Vagina (tissue), 2 donors: ENCODE results near the gene PIK3R1.

Source experiments
- POLR2AphosphoS5 ChIP-seq, 2 donors: sonication (generic); formaldehyde crosslinking; IDR thresholded peaks; one replicate each; pipeline ENCODE4 v1.9.0; 2017; ENCODE audit warnings: antibody characterized with exemption in 2 of 2, mild to moderate bottlenecking in 2 of 2, low read depth in 1 of 2; ENCODE audit not compliant: insufficient read depth in 1 of 2
- TF ChIP-seq, protein P1 (sequence below), 3 experiments: fragments of 450-650 bp in 2 of 3; fragments of 200-600 bp in 1 of 3; sonication (generic) in 1 of 3; IDR thresholded peaks; one replicate each; pipeline ENCODE4 v1.5.1; 2017 to 2019; ENCODE audit warnings: antibody characterized with exemption in 3 of 3, mild to moderate bottlenecking in 2 of 3, moderate library complexity in 2 of 3

DNA sequence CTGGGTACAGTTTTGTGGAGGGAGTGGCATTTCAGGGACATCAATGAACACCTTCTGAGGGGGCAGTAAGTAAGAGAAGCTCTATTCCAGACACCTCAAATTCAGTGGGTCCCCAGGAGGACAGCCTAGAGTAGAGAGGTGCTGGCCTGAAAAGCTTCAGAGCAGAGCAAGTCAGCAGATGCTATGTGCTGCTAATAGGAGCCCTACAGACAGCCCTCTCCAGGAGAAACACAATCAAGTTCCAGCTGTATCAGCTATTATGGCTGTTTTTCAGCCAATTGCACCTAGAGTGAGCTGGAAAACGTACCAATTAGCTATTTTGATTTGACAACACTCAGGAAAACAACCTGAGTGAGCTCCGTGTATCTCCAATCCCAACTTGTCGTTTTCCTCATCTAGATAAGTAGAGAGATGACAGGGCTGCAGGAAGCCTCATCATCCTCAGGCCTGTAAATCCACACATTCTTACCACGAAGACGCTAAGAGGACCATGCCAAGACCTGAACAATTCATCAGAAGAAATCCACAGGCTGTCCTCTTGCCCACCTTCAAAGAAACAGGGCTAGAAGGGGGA, 104.9 kb downstream of the PIK3R1 start:
- TF ChIP-seq, protein P1, sequence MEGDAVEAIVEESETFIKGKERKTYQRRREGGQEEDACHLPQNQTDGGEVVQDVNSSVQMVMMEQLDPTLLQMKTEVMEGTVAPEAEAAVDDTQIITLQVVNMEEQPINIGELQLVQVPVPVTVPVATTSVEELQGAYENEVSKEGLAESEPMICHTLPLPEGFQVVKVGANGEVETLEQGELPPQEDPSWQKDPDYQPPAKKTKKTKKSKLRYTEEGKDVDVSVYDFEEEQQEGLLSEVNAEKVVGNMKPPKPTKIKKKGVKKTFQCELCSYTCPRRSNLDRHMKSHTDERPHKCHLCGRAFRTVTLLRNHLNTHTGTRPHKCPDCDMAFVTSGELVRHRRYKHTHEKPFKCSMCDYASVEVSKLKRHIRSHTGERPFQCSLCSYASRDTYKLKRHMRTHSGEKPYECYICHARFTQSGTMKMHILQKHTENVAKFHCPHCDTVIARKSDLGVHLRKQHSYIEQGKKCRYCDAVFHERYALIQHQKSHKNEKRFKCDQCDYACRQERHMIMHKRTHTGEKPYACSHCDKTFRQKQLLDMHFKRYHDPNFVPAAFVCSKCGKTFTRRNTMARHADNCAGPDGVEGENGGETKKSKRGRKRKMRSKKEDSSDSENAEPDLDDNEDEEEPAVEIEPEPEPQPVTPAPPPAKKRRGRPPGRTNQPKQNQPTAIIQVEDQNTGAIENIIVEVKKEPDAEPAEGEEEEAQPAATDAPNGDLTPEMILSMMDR (IDR thresholded peaks at IDR 0.05): no peak
- no peak for TF ChIP-seq POLR2AphosphoS5 (IDR thresholded peaks at IDR 0.05; ENCODE audit: insufficient read depth in 1 of 2, low read depth in 1 of 2)
